ENCODE results near the gene USP20.
"Not testable (repeated sequence)": the region's sequence is repeated elsewhere in the genome, so short reads cannot be mapped to it uniquely, and the experiment has no call there.

Gene USP20

DNA sequence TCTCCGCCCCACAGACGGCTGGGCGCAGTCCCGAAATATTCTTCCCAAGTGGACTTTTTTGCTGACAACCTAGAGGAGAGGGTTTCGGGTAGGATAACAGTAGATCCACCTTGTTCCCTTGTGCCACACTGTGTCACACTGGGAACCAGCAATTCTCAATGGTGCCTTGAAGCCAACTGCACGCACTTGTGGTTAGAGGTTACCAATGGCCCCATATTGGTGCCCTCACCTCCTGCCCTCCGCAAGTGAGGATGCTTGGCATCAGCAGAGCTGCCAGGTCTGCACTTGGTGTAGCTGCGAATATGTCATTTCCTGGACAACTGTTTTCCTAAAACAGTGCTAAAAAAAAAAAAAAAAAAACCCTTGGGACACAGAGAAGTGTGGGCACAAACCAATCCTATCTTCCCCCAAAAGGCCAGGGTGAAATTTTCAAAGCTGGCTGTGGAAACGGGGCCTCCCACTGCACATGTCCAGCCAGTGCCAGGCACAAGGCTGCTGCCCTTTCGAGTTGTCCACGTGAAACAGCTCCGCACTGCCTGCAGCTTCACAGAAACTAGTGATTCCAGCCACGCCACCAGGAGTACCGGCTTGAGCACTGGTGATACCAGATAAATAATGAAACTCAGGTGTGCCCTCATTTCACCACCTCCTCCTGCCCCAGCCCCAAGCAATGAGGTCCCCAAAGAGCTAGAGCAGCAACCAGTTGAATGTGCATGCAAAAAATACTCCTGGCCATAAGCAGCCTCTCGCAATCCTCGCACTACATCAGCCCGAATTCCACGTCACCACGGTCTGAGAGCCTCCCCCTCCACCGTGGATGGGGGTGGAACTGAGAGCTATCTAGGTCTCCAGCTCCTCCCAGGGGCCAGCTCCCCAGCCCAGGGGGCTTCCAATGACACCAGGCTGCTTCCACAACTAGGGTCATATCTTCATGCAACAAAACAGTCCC lies 51.2 kb downstream of the USP20 start:
- in situ Hi-C loops (cut with MboI; ENCODE audit: low sequenced_read_pairs), result no loop called here

DNA sequence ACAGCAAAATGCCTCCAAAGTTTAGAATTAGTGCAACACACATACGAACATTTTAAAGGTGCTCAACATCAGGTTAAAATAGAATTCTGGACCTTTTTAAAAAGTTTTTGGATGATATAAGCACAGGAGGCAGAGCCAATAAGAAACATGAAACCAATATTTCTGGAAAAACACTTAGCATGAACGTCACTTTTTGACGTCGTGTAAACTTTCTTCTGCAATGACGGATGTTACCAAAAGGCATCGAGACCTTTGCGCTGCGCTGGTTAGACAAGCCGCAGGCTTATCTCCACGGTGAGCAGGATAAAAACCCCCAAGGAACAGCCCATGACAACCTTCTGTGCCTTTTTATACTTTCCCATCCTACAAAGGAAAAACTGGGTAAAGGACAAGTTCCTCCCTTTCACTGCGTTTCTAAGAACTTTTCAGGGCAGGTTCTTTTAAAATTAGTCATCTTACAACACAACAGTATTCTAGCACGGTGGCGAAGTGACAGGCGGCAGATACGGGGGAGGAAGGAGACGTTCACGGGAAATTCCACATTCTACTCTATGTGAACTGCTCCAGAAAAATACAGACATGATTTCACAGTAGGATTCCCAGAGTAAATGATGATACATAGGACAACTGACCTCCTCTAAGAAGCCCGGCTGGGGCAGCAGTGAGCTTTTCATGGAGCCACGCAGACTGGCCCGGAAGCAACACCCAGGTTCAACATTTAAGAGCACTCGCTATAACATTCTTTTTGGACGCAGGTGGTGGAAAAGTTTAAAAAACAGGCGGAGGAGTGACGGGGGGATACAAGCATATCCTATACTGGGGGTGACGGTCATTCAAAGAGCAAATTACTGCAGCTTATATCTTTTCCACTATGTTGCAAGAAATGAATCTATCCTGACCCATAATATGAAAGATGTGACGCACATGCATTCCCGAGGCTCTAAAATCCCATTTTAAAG lies 52.4 kb downstream of the USP20 start:
- in situ Hi-C loops (cut with MboI; ENCODE audit: low sequenced_read_pairs), result no loop called here

DNA sequence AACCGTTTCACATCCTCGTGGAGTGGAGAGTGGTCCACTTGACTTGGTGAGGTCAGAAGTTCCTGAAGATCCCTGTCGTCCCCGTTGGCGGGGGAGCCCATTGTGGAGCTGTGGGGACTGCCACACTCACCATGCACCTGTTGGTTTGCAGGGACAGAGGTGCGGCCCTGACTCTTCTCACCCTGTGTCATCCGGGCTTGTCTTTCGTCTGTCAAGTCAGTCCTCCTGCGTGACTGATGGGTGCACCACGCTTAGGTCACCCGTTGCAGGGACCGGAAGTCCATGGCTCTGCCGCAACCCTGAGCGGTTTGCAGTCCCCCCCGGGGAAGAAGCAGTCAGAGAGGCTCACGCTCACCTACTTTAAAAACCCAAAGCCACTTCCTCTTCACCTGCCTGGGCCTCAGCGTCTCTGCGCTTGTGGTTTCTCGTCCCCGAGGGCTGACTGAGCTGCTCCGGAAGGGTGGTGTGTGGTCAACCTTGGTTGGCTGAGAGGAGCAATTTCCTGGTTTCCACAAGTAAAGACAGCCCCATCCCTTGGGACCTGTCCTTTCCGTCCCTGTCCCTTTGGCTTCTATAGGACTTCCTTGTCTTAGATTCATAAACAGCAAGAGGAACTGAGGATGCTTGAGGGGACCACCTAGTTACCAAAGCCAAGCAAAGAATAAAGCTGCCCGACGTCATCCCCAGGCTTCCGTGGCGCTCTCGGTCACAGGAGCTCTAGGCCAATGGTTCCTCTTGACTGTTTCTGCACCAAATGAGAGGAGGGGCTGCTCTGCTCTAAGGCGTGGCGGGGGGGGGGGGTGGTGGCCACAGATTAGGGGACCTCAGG lies 53.2 kb downstream of the USP20 start:
- in situ Hi-C loops (cut with MboI; ENCODE audit: low sequenced_read_pairs), result no loop called here

DNA sequence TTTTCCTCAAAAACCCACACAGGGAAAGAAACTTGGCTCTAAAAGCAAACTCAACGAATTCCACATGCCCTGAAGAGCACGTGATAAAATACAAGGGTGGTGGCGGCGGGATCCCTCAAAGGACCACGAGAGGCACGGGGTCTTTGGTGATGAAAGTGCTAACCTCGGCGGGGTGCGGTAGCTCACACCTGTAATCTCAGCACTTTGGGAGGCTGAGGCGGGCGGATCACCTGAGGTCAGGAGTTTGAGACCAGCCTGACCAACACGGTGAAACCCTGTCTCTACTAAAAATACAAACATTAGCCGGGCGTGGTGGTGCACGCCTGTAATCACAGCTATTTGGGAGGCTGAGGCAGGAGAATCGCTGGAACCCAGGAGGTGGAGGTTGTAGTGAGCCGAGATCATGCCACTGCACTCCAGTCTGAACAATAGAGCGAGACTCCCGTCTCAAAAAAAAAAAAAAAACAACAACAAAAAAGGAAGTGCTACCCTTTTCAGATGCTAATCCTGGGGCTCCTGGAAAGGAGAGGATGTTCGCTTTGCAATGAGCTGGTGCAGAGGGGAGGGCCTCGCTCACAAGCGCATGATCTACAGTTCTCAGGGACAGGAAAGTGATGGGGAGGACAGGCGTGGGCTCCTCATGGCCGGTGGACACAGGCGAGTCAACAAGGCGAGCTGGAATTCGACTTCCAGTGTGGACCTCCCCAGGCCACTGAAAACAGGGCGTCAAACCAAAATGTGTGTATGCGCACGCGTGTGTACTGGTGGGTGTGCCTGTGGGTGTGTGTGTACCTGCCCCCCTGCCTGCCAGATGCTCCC lies 54.1 kb downstream of the USP20 start:
- in situ Hi-C loops (cut with MboI; ENCODE audit: low sequenced_read_pairs), result no loop called here

DNA sequence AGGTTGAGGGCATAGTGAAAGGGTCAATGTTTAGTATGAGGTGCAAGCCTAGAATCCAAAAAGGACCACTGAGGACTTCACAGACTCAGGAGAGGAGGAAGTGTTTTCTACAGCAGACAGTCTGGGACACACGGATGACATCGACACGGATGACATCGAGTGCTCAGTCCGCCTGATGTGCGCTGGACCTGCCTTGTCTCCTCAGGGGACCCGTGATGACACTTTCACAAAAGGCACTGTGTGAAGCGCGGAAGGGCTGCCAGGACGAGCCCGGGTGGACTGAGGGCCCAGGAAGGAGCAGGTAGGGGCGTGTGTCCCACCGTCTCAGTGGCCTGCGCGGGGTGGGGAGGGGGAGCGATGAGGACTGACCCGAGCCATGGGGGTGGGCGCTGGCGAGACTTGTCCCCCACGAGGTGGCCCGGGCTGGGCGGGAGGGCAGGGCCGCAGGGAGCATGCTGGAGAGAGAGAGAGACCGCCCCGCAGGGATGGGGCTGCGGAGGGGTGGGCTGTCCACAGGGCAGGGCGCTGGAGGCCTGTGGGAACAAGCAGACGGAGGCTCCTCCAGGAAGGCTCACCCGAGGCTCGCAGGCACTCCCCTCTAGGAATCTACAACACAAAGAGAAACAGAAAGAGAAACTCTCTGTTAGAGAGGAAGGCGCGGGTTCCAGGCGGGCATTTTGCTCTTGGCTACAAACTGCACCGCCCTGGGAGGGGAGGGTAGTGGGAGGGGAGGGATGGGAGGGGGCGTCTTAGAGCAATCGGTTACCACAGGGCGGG lies 54.9 kb downstream of the USP20 start:
- in situ Hi-C loops (cut with MboI; ENCODE audit: low sequenced_read_pairs), result no loop called here

DNA sequence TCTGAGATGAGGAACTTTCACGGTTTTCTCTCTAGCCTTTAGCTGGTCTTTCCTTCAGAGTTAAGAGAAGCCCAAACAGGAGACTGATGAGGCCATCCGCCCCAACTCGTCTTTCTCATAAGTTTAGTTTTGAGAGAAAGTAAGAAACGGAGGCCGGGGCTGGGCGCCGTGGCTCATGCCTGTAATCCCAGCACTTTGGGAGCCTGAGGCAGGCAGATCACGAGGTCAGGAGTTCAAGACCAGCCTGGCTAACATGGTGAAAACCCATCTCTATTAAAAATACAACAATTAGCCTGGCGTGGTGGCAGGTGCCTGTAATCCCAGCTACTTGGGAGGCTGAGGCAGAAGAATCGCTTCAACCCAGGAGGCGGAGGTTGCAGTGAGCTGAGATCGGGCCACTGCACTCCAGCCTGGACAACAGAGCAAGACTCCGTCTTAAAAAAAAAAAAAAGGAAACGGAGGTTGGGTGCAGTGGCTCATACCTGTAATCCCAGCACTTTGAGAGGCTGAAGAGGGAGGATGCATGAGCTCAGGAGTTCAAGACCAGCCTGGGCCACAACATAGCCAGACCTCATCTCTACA lies 55.6 kb downstream of the USP20 start:
- in situ Hi-C loops (cut with MboI; ENCODE audit: low sequenced_read_pairs), result not testable (repeated sequence)

DNA sequence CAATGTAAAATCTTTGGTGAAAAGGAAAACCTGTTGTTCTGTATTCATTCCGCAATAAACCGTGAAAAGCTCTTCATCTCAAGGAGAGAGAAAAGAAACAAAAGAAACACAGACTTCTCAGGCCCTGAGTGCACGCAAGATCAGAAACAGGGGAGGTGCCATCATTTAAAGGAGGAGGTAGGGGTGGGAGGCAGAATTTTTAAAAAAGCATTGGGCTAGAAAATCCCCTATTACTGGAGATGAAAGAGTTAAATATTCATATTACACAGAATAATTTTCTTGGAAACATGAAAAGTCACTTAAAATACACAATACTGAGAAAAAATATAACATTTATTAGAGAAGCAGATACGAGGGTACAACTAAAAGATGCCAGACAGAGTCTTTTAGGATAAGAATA lies 56.3 kb downstream of the USP20 start:
- in situ Hi-C loops (cut with MboI; ENCODE audit: low sequenced_read_pairs), result no loop called here

DNA sequence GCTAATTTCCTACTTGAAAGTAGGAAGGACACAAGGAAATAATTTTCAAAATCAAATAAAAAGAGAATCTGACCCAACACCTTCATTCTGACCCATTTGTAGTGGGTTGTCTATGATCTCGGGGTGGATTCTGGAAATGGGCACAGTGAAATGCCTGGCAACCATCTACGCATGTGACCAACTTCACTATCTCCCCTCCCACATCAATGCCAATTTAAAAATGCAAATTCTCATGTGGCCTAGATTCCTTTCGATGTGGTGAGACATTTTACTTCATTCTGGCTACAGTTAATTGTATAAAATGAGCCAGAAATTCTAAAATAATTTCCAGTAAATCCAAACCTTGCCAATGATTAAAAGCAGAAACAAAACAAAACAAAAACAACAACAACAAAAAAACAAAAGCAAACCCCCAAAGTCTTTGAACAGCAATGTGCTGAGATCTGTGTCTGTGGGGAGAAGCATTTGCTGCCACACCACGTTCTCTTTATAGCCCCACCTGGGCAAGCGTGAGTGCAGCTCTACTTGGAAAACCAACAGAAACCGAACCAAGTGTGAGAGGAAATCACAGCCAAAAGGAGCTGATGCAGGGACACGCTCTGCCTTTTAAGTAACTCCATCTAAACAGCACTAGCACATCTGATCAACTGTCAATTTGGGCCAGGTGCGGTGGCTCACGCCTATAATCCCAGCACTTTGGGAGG lies 59.0 kb downstream of the USP20 start:
- in situ Hi-C loops (cut with MboI; ENCODE audit: low sequenced_read_pairs), result no loop called here

DNA sequence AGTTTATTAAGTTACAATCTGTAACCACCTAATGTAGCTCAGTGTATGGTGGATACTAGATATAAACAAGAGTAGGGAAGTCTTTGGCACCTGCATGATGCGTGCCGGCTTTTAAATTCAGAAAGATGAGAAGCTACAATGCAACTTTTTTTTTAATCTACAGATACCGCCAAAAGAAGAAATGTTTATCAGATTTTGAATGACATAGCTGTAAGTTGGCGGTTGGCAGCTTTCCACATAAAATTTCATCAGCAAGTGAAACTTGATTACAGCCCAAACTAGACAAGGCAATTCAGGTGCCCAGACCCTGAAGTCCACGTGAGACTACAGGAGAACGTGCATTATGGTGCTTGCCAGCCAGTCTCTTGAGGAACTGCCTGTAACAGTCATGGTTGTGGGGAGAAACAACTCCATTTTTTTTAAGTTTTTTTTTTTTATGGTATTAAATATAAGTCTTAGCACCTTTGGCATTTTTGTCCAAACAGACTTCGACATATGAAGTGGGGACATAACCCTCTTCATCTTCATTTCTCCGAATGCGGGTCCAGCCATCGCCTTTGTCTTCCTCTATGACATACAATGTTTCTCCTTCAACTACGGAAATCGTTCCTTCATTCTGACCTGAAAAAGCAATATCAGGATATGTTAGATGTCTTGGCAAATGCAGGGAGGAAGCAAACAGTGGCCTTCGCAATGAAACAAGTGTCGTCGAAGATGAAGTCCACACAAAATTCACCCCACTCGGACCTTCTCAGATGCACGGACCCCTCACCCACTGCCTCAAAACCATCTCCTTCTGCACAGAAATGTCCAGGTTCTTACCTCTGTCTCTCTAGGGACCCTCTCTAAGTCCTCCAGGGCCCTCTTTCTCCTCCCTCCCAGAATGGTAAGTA lies 60.4 kb downstream of the USP20 start:
- in situ Hi-C loops (cut with MboI; ENCODE audit: low sequenced_read_pairs), result no loop called here

DNA sequence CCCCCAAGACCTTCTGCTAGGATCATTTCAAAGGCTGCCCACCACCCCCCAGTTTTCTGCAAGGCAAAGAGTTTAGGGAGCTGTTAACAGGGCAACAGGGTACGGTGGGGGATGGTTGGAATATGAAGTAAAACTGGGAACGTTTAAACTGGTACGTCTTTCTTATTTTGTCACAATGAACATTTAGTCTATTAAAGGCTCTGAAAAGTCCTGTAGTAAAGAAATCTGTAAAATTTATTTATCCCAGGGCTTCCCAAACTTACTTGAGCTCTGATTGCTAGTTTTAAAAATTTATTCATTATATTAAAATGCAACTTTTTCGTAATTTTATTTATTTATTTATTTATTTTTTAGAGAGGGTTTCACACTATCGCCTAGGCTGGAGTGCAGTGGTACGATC lies 62.0 kb downstream of the USP20 start:
- in situ Hi-C loops (cut with MboI; ENCODE audit: low sequenced_read_pairs), result no loop called here

DNA sequence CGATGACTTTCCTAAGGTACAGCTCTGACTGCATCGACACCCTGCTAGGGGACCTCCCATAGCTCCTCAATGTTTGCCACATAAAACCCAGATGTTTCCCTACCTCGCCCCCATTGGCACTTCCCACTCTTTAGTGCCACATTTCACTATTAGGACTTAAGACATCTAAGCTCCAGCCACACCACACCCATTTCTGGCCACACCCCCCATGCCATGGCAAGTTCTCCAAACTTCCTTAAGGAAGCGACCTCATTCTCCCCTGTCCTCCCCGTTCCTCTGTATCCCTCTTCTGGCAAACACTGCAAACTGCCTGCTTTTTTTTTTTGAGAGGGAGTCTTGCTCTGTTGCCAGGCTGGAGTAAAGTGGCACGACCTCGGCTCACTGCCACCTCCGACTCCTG lies 62.9 kb downstream of the USP20 start:
- in situ Hi-C loops (cut with MboI; ENCODE audit: low sequenced_read_pairs), result no loop called here

DNA sequence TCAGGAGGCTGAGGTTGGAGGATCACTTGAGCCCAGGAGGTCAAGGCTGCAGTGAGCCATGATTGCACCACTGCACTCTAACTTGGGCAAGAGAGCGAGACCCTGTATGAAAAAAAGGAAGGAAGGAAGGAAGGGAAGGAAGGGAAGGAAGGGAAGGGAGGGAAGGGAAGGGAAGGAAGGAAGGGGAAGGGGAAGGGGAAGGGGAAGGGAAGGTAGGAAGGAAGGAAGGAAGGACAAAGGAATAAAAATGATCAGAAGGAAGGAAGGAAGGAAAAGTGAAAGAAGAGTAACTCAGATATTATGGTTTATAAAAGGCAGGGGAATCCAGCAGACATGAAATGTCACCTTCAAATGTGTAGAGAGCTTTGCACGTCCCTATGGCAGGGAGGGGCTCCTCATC lies 64.4 kb downstream of the USP20 start:
- in situ Hi-C loops (cut with MboI; ENCODE audit: low sequenced_read_pairs), result no loop called here

DNA sequence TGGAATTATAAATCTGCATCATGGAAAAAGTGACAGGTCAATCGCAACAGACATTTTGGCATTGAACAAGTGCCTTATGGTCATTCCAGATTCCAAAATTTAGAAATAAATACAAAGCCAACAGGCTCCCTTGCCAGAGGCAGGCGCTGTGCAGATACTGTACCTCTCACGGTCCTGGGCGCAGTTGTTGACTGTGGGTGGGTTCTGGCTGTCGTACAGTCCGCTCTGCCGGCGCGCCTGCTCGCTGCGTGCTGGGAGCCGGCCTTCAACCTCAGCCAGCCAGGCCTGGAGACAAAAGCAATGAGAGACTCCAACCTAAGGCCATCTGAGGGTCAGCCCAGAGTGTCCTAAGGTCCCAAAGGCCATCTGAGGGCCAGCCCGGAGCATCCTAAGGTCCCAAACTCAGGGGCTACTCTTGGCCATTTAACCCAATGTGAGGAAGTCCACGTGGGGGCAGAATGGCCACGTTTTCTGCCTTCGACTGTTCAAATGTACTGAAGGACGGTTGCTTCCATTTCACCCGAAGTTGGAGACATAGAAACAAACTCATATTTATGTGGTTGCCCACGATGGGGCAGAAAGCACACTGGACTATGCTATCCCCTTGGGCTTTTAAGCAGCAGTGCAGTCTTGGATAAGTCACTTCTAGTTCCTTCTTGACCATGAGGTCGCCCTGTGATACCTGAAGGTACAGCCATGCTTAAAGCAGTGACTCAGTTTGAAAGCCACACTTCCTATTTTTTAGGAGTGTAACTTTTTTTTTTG lies 65.2 kb downstream of the USP20 start:
- in situ Hi-C loops (cut with MboI; ENCODE audit: low sequenced_read_pairs), result no loop called here

DNA sequence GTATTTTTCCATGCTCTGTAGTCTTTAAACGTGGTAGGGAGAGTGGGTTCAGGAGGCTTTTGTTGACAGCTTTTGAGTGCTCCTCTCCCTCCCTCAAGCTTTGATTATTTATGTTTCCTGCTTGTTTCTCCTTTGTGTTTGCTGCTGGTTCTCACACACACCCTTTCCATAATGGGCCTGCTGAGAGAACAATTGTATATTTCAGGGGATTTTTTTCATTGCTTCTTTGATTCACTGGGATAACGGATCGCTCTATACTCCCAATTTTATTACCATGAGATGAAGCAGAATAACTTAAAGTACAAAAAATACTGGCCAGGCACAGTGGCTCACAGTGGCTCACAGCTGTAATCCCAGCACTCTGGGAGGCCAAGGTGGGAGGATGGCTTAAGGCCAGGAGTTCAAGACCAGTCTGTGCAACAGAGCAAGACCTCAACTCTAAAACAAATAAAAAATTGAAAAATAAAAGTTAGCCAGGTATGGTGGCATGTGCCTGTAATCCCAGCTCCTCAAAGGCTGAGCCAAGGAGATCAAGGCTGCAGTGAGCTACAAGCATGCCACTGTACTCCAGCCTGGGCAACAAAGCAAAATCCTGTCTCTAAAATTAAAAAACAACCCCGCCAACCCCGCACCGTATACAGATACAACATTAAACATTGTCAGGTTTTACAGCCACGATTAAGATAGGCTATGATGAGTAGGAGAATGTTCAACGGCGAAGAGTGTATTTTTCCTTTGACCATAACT lies 66.9 kb downstream of the USP20 start:
- in situ Hi-C loops (cut with MboI; ENCODE audit: low sequenced_read_pairs), result no loop called here

DNA sequence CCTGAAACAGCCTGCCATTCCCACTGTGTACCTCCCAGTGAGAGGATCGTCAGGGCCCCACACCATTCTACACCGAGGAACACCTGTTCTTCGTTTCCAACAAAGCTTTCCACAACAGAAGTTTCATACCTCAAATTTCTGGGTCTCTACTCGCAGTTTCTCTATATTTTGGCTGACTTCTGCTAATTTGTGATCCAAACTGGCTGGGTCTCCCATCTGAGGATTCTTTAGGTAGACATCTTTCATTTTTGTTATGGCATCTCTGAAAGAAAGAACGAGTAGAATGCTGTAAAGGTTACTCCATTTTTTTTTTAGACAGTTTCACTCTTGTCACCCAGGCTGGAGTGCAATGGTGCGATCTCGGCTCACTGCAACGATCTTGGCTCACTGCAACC lies 67.5 kb downstream of the USP20 start:
- in situ Hi-C loops (cut with MboI; ENCODE audit: low sequenced_read_pairs), result no loop called here

DNA sequence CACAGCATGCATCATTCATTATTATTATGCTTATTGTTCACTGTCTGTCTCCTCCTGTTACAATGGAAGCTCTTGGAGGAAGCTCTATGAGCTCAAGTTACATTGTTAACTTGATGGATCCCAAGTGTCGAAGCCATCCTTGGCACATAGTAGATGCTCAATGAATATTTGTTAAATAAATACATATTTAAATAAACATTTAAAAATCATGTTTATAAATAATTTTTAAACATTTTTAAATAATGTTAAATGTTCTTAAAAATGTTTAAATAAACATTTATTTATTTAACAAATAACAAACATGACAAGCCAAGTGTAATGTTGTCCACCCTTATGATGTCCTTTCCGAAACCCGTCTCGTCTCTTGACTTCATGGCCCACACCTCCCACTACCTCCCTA lies 69.5 kb downstream of the USP20 start:
- in situ Hi-C loops (cut with MboI; ENCODE audit: low sequenced_read_pairs), result no loop called here
